Measurements from ENCODE around the gene NHEJ1. TPM values are rescaled to one million over a fixed set of nuclear protein-coding genes. Genes with fewer than 3 reads are reported as not detected.

The NHEJ1 gene
- total and polyA plus RNA-seq, 2 of the 13 experiments (the other 11 are each of a cell fraction or from before 2014, with no cell fraction given): 30.0 to 30.7 TPM

- TF ChIP-seq EEA1 (CRISPR knock-in tag; IDR thresholded peaks at IDR 0.05; ENCODE audit: borderline replicate concordance) (no peak), THAP11 (CRISPR knock-in tag; IDR thresholded peaks at IDR 0.05) (no peak), RNF2 (conservative IDR thresholded peaks at IDR 0.05; ENCODE audit: low read depth) (no peak), ZBTB49 (CRISPR knock-in tag; IDR thresholded peaks at IDR 0.05; ENCODE audit: borderline replicate concordance) (no peak), NFE2 (CRISPR knock-in tag; IDR thresholded peaks at IDR 0.05) (no peak), JUN (CRISPR knock-in tag; IDR thresholded peaks at IDR 0.05) (no peak)
Observed at GRCh38 chr2:219087361-219087760, 73.3 kb downstream of the NHEJ1 start (continued).

- intact Hi-C loops (cut with micrococcal nuclease; ENCODE audit: unreplicated experiment) (no loop called here), in situ Hi-C loops (cut with HindIII; ENCODE audit: extremely low pct_ligation_motif_present, low pct_unique_long_range_greater_than_20kb) (no loop called here)
- Histone ChIP-seq H3K4me3 (replicated peaks in 1 of 3; ENCODE audit: insufficient read depth in 1 of 3, low read depth in 2 of 3, low read length in 3 of 3) (no peak overlapping the region), H3K27ac (ENCODE audit: extremely low read length, insufficient read depth, low read length) (no peak overlapping the region), H3K79me2 (ENCODE audit: insufficient read depth, low read length) (no peaks in the 10 kb centered on the region), H3K4me2 (ENCODE audit: low read depth, low read length) (no peak overlapping the region), H3K36me3 (replicated peaks in 1 of 2; ENCODE audit: control insufficient read depth in 1 of 2, insufficient read depth in 2 of 2, low read length in 2 of 2) (no peaks in the 10 kb centered on the region), H3K4me1 (ENCODE audit: insufficient read depth, low read length) (peaks cover 65% of the 10 kb centered on the region), H3K9ac (ENCODE audit: insufficient read depth, low read depth, low read length) (no peak overlapping the region), H3K27me3 (ENCODE audit: control insufficient read depth in 1 of 2, insufficient read depth in 2 of 2, low read length in 2 of 2) (no peaks in the 10 kb centered on the region; a peak in 1 of 5 replicates), H3K9me3 (ENCODE audit: low read length) (no peaks in the 10 kb centered on the region), H2AFZ (ENCODE audit: low read length) (no peak overlapping the region), H4K20me1 (ENCODE audit: insufficient read depth, low read length) (no peaks in the 10 kb centered on the region)
- TF ChIP-seq SOX5 (CRISPR knock-in tag; IDR thresholded peaks at IDR 0.05; ENCODE audit: borderline replicate concordance): no peak
- no peak for TF ChIP-seq ZNF639 (CRISPR knock-in tag; conservative IDR thresholded peaks at IDR 0.05)
- TF ChIP-seq ZNF367 (CRISPR knock-in tag; IDR thresholded peaks at IDR 0.05; ENCODE audit: borderline replicate concordance): no peak
- POLR2A ChIA-PET: interaction anchor here (1.4 kb wide), 1 partner anchor 15 kb away, joined by 5 read pairs; no protein-coding TSS in a partner anchor
- CTCF ChIA-PET (ENCODE audit: low intra/inter-chr PET ratio, low total read pairs): no interaction called here
- no TSS peak for BruUV-seq (replicated peaks)
- FAIRE-seq (no peak), DNase-seq (ENCODE audit: low spot score) (no peak), ATAC-seq (no peak)
Observed at GRCh38 chr2:219086196-219086595, 74.4 kb downstream of the NHEJ1 start.

All from HepG2 (cell line).